ENCODE results near the gene CDKL1.

Gene CDKL1

DNA sequence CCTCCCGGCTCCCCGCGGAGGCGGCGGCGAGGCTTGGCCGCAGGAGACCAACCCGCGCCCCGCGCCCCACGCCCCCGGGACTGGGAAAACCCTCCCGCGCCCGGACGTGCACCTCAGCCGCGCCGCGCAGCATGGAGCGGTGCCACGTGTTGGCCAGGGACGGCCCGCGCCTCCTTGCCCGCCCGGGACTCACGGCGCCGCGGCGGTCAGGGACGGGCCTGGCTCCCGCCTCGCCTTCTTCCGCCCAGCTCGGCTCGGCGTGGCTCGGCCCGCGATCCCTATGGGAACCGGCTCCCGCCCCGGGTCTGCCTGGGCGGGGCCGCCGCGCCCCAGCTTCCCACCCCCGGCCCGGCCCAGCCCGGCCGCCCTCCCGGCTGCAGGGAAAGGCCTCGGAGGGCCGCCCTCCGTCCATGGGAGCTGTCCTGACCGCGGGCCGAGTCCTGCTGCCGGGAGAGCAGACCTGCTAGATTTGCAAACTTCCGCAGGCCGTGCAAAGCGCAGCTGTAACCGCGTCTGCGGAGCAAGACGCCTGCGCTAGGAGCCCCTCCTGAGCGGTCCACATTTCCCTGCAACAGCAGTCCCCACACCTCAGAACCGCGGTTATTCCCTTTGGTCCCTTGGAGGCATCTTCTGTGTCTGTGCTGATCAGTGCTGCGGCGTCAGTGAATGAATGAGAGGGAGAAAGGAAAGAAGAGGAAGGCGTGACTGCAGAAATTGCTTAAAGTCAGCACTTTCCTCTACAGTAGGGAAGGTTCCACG, at the start of gene CDKL1:
Gene CDKL1 (minus strand): TSS at position 251 of the 759 bp plus-strand sequence. CDS start 1,013 bp downstream, outside the sequence.
- DNase-seq (ENCODE audit: low read depth in 3 of 3, low spot score in 1 of 3) = peak in 1 of 3 donors; percentile 46

GRCh38 chr14:50434528-50434927, 37.8 kb upstream of the CDKL1 start:
- DNase-seq (ENCODE audit: low read depth in 3 of 3, low spot score in 1 of 3) = no peak

DNA sequence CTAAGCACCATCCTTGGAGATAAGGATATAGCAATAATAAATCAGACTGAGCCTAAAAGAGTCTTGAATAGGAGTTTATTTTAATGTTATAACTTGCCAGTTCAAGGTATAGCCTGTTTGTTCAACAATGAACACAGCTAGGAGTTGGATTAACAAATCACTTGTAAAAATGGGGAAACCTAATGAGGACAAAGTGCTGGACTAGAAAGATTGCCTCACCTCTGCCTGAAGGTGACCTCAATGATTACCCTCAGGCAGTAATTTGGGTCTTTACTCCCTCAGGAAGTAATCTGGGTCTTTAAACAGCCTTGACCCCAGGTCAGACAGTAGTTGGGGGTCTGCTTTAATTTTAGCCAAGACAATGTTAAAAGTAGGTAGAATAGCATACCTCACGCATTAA, 35.5 kb upstream of the CDKL1 start:
- DNase-seq (ENCODE audit: low read depth in 3 of 3, low spot score in 1 of 3) = no peak

DNA sequence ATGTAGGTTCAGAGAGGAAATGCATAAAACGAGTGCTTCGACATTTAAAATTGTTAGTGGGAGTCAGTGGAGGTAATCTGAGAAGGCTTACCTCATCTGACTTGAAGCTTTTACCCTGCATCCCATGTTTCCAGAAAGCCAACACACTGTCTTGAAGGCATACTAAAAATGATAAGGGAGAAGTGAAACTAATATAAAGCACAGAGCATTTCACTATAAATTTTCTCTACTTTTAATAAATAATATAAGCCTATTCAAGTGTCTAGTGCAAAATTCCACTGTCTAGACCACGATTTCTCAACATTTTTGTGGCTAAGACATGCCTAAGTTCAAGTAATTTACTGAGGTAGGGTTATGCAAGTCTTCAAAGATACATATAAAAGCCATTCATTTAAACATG, 29.1 kb upstream of the CDKL1 start:
- no peak for DNase-seq (ENCODE audit: low read depth in 3 of 3, low spot score in 1 of 3)

GRCh38 chr14:50425105-50425504, 28.4 kb upstream of the CDKL1 start:
- no peak for DNase-seq (ENCODE audit: low read depth in 3 of 3, low spot score in 1 of 3)

- no peak for DNase-seq (ENCODE audit: low read depth in 3 of 3, low spot score in 1 of 3)
These were observed 26.8 kb upstream of the CDKL1 start for GRCh38 chr14:50423529-50423928.

GRCh38 chr14:50421499-50421898, 24.8 kb upstream of the CDKL1 start:
- no peak for DNase-seq (ENCODE audit: low read depth in 3 of 3, low spot score in 1 of 3)

DNA sequence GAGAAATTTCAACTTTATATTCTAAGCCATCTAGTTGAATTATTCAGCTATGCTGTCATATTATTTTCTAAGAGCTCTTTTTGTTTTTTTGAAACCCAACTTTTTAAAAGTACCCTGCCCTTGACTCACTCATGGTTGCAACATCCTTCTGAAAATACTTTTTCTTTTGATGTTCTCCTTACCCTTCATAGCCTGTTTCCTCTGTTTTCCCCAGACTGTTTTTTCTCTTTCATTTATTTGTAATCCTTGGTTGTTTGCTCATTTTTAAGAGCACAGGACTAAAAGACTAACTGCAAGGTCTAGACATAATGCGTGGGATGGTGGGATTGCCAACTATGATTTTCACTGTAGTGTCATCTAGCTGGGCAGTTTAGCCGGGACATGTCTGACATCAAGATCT, 21.2 kb upstream of the CDKL1 start:
- DNase-seq (ENCODE audit: low read depth in 3 of 3, low spot score in 1 of 3) = no peak

- DNase-seq (ENCODE audit: low read depth in 3 of 3, low spot score in 1 of 3) = no peak
These were observed 14.2 kb upstream of the CDKL1 start for GRCh38 chr14:50410921-50411320.

DNA sequence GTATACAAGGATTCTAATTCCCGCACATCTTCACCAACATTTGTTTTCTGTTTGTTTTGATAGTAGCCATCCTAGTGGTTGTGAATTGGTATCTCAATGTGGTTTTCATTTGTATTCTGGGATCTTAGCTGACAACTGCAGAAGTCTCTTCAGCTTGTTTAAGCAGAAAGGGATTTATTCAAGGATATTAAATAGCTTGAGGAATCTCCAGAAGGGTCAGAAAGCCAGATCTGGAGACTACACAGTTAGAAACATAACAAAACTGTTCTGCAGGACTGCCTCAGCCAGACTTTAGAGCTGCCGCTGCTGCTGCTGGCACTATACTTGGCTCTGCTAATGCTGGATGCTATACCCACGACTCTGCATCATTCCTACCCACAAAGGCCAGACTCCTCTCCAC, 13.4 kb upstream of the CDKL1 start:
- no peak for DNase-seq (ENCODE audit: low read depth in 3 of 3, low spot score in 1 of 3)

DNA sequence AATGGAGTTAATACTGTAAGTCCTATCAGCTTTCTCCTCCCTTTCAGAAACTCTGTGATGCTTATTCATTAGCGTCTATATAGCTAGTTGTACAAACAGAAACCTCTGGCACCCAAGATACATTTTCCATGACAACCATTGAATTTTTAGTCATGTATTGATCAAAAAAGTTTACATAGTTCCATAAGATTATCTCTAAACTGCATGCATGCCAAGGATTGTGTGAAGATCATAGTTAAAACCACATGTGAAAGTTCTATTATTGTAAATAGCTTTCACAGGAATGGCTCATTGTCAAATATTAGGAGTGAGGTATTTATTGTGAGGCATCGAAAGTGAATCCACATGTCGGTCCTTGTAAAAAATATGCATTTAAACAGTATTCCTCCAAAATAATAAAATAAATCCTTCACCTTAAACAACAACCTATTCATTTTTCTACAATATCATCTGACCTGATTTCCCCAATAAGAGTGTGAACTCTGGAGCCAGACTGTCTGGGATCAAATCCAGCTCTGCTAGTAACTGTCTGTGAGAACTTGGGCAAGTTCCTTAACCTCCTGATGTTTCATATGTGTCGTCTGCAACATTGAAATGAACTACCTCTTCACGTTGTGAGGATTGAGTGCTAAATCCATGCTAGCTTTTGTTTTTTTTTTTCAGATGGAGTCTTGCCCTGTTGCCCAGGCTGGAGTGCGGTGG, 10.6 kb upstream of the CDKL1 start:
- DNase-seq (ENCODE audit: low read depth in 3 of 3, low spot score in 1 of 3) = no peak

DNA sequence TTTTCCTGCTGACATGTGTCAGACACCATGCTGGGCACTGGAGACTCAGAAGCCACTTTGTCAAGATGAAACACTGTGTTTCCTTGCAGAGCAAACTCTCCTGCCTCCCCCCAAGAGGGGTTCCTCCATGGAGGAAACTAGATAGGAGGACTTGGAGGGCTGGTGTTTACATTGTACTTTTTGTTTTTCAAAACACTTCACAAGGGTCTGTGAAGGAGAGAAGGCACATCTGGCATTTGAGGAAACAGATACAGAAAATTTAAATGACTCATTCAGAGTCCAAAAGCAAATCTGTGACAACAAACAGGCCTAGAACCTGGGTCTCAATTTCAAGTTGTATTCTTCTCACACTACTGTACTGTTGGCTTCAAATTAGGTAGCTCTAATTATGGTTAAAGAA, 6.7 kb upstream of the CDKL1 start:
- DNase-seq (ENCODE audit: low read depth in 3 of 3, low spot score in 1 of 3) = no peak

- DNase-seq (ENCODE audit: low read depth in 3 of 3, low spot score in 1 of 3) = no peak
These were observed 6.3 kb upstream of the CDKL1 start for GRCh38 chr14:50402965-50403364.

- DNase-seq (ENCODE audit: low read depth in 3 of 3, low spot score in 1 of 3) = no peak
These were observed 3.8 kb upstream of the CDKL1 start for GRCh38 chr14:50400461-50400860.

DNA sequence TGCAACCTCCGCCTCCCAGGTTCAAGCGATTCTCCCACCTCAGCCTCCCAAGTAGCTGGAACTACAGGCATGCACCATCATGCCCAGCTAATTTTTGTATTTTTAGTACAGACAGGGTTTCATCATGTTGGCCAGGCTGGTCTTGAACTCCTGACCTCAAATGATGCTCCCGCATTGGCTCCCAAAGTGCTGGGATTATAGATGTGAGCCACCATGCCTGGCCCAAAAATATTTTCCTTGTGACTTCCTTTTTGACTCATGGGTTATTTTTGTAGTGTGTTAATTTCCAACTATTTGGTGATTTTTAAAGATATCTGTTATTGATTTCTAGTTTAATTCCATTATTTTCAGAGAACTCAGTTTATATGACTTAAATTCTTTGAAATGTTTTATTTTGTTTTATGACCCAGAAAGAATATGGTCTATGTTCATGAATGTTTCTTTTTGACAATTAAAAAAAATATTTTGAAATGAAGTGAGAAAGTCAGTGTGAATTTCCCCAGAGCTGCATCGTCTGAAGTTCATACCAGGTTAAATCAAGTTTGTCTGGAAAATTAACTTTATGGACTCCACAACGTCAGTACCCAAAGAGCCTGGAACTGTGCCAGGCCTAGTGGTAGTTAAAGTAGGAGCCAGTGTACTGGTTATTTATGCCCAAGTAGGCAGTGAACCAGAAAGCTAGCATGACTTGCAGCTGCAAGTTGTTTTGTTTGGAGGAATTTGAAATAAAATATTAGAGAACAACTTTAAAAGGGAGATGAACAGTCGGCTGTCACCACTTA, 2.8 kb upstream of the CDKL1 start:
- no peak for DNase-seq (ENCODE audit: low read depth in 3 of 3, low spot score in 1 of 3)

DNA sequence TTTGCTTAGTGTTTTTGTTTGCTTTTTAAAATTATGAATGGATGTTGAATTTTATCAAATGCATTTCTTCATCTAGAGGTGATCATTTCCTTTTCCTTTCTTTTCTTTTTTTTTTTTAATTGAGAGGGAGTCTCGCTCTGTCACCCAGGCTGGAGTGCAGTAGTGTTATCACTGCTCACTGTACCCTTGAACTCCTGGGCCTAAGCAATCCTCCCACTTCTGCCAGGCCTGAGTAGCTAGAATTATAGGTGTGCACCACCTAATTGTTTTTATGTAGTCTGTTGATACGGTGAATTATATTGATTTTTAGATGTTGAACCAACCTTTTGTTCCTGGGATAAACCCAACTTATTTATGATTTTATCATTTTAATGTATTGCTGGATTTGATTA, 1.5 kb upstream of the CDKL1 start:
- DNase-seq (ENCODE audit: low read depth in 3 of 3, low spot score in 1 of 3) = no peak

GRCh38 chr14:50397390-50398188, 908 bp upstream of the CDKL1 start:
- DNase-seq (ENCODE audit: low read depth in 3 of 3, low spot score in 1 of 3) = no peak

DNA sequence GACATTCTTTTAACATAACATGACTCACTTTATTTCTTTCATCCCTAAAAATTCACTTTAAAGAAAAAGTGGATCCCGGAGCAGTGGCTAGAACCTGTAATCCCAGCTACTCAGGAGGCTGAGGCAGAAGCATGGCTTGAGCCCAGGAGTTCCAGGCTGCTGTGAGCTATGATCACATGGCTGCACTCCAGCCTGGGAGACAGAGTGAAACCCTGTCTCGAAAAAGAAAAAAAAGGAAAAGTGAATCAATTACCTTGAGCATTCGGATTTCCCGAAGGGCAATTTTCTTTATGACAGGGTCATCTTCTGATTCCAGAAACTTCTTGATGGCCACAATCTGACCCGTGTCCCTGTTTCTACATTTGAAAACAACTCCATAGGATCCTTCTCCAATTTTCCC, 1.2 kb downstream of the CDKL1 start:
- DNase-seq (ENCODE audit: low read depth in 3 of 3, low spot score in 1 of 3) = no peak

GRCh38 chr14:50394713-50395112, 2.0 kb downstream of the CDKL1 start:
- no peak for DNase-seq (ENCODE audit: low read depth in 3 of 3, low spot score in 1 of 3)

DNA sequence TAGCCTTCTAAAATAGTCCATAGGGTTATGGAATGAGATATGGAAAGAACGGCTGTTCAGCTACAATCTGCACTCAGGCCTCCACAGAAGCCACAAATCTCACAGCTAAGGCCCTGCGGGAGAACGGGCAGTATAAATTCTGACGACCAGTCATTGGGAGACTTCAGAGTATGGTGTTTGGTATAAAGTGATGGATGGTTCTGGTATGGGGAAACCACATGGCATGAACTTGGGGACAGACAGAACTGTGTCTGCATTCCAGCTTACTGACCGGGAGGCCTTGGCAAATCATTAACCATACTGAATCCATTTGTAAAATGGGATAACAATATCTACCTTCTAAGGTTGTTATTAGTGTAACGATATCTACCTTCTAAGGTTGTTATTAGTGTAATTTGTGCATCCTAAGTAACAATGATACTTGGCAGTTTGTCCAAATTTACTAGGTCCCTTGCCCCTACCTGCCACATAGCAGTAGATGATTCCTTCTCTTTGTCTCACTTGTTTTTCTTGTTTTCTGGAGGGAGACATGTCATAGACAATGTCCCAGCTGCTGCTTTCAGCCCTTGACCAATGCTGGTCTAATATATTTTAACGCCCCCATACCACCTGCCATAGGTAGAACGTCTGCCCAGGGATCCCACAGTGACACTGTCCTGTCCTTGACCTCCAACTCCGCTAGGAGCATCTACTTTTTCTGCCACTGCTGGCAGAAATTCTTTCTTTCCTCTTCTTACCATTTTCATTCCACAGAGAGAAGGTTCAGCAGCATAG, 6.8 kb downstream of the CDKL1 start:
- no peak for DNase-seq (ENCODE audit: low read depth in 3 of 3, low spot score in 1 of 3)
